ENCODE data around the gene HIPK1.

HIPK1 gene

GRCh38 chr1:113991467-113991997, 62.4 kb downstream of the HIPK1 start:
- H3K27ac ChIP-seq = no peak overlapping the region
- TF ChIP-seq ZFX (IDR thresholded peaks at IDR 0.05; ENCODE audit: borderline replicate concordance) (no peak), CTCF (IDR thresholded peaks at IDR 0.05) (no peak)

- no peak for TF ChIP-seq ZFX (IDR thresholded peaks at IDR 0.05; ENCODE audit: borderline replicate concordance)
- TF ChIP-seq CTCF (IDR thresholded peaks at IDR 0.05) = no peak
- H3K27ac ChIP-seq = no peak overlapping the region
These were observed 63.9 kb downstream of the HIPK1 start for GRCh38 chr1:113993072-113993471.

- no peak for TF ChIP-seq ZFX (IDR thresholded peaks at IDR 0.05; ENCODE audit: borderline replicate concordance)
- no peak for TF ChIP-seq CTCF (IDR thresholded peaks at IDR 0.05)
- H3K27ac ChIP-seq = no peak overlapping the region
These were observed 64.6 kb downstream of the HIPK1 start for GRCh38 chr1:113993766-113994165.

- H3K27ac ChIP-seq = no peak overlapping the region
- TF ChIP-seq CTCF (IDR thresholded peaks at IDR 0.05) (no peak), ZFX (IDR thresholded peaks at IDR 0.05; ENCODE audit: borderline replicate concordance) (no peak)
These were observed 66.3 kb downstream of the HIPK1 start for GRCh38 chr1:113995382-113995781.

- TF ChIP-seq CTCF (IDR thresholded peaks at IDR 0.05) (no peak), ZFX (IDR thresholded peaks at IDR 0.05; ENCODE audit: borderline replicate concordance) (no peak)
- no peak overlapping the region for H3K27ac ChIP-seq
These were observed 69.2 kb downstream of the HIPK1 start for GRCh38 chr1:113998361-113998760.

- H3K27ac ChIP-seq = no peak overlapping the region
- no peak for TF ChIP-seq CTCF (IDR thresholded peaks at IDR 0.05)
- no peak for TF ChIP-seq ZFX (IDR thresholded peaks at IDR 0.05; ENCODE audit: borderline replicate concordance)
These were observed 70.1 kb downstream of the HIPK1 start for GRCh38 chr1:113999233-113999632.

GRCh38 chr1:113999799-114000198, 70.7 kb downstream of the HIPK1 start:
- no peak overlapping the region for H3K27ac ChIP-seq
- TF ChIP-seq CTCF (IDR thresholded peaks at IDR 0.05) (no peak), ZFX (IDR thresholded peaks at IDR 0.05; ENCODE audit: borderline replicate concordance) (no peak)

Data from 22Rv1 (cell line).